ENCODE measurements around the gene NAP1L5. TPM values are rescaled to one million over a fixed set of nuclear protein-coding genes. Genes with fewer than 3 reads are reported as not detected.

Gene NAP1L5
- total RNA-seq, 1 experiment from 2014 or later = not detected

Other genes with a start within 250 kb of the NAP1L5 start
- 15.4 and 20.6 TPM in 2 replicates for gene HERC5, start 240.7 kb downstream of the NAP1L5 start, total RNA-seq (2014; rRNA removed; shearing (Covaris generic); ENCODE audit: low replicate concordance)
- 131 and 178 TPM in 2 replicates for gene PYURF, start 174.1 kb downstream of the NAP1L5 start, total RNA-seq (2014; rRNA removed; shearing (Covaris generic); ENCODE audit: low replicate concordance)
- gene HERC3, start 105.3 kb downstream of the NAP1L5 start, total RNA-seq (2014; rRNA removed; shearing (Covaris generic); ENCODE audit: low replicate concordance) = 2.3 and 8.1 TPM in 2 replicates

All from Caki2 (cell line).